Astrocyte (in vitro differentiated cells and primary cell): ENCODE data around the gene SGSM2. TPM values are rescaled to one million over a fixed set of nuclear protein-coding genes. Genes with fewer than 3 reads are reported as not detected.

Experiments used
- DNase-seq: peaks from one replicate; pipeline ENCODE4 v3.0.0-alpha.2; 2010; ENCODE audit warnings: low read depth
- FAIRE-seq: peaks from 2 replicates; lab custom pipeline; 2011; peaks lifted over from hg19 to GRCh38; lab: Jason Lieb, UNC
- H2AFZ ChIP-seq: 2 replicates; pipeline ENCODE4 v1.6.0; 2012; ENCODE audit warnings: low read depth, low read length, inconsistent platforms
- H3K27ac ChIP-seq: 2 replicates; pipeline ENCODE4 v1.5.1; 2011; ENCODE audit warnings: low read depth, low read length, inconsistent platforms
- H3K27me3 ChIP-seq: 2 replicates; pipeline ENCODE4 v1.6.0; 2011; ENCODE audit warnings: low read length, inconsistent platforms; ENCODE audit not compliant: insufficient read depth
- H3K36me3 ChIP-seq: 2 replicates; pipeline ENCODE4 v1.5.1; 2011; ENCODE audit warnings: low read length, inconsistent platforms; ENCODE audit not compliant: insufficient read depth
- H3K4me1 ChIP-seq: 2 replicates; pipeline ENCODE4 v1.5.1; 2011; ENCODE audit warnings: low read length, inconsistent platforms; ENCODE audit not compliant: insufficient read depth
- H3K4me2 ChIP-seq: 2 replicates; pipeline ENCODE4 v1.6.0; 2012; ENCODE audit warnings: low read length, inconsistent platforms
- H3K4me3 ChIP-seq: 2 replicates; pipeline ENCODE4 v1.5.1; 2011; ENCODE audit warnings: low read depth, mild to moderate bottlenecking, low read length, inconsistent platforms; ENCODE audit not compliant: insufficient read depth
- H3K79me2 ChIP-seq: 2 replicates; pipeline ENCODE4 v1.6.0; 2012; ENCODE audit warnings: mild to moderate bottlenecking, low read length, inconsistent platforms; ENCODE audit not compliant: insufficient read depth
- H3K9ac ChIP-seq: 2 replicates; pipeline ENCODE4 v1.6.0; 2012; ENCODE audit warnings: mild to moderate bottlenecking, low read length, inconsistent platforms
- H3K9me3 ChIP-seq: 2 replicates; pipeline ENCODE4 v1.5.1; 2012; ENCODE audit warnings: low read depth, mild to moderate bottlenecking, low read length, inconsistent platforms; ENCODE audit not compliant: insufficient read depth
- H4K20me1 ChIP-seq: 2 replicates; pipeline ENCODE4 v1.6.0; 2012; ENCODE audit warnings: low read length, inconsistent platforms; ENCODE audit not compliant: insufficient read depth
- H3K27ac Mint-ChIP-seq: one replicate; pipeline ENCODE4 v1.8.0; 2021; ENCODE audit warnings: mild to moderate bottlenecking, mixed read lengths; ENCODE audit not compliant: unreplicated experiment
- H3K27me3 Mint-ChIP-seq: one replicate; pipeline ENCODE4 v1.8.0; 2021; ENCODE audit warnings: low read depth, mixed read lengths; ENCODE audit not compliant: unreplicated experiment
- H3K36me3 Mint-ChIP-seq: one replicate; pipeline ENCODE4 v1.8.0; 2021; ENCODE audit warnings: low read depth, mixed read lengths; ENCODE audit not compliant: unreplicated experiment
- H3K4me1 Mint-ChIP-seq: one replicate; pipeline ENCODE4 v1.8.0; 2021; ENCODE audit warnings: low read depth, mixed read lengths; ENCODE audit not compliant: unreplicated experiment
- H3K4me3 Mint-ChIP-seq: one replicate; pipeline ENCODE4 v1.8.0; 2021; ENCODE audit warnings: mild to moderate bottlenecking, moderate library complexity, mixed read lengths; ENCODE audit not compliant: unreplicated experiment
- H3K9me3 Mint-ChIP-seq: one replicate; pipeline ENCODE4 v1.8.0; 2021; ENCODE audit warnings: mild to moderate bottlenecking, mixed read lengths; ENCODE audit not compliant: unreplicated experiment
- CTCF ChIP-seq: IDR thresholded peaks from 2 replicates; pipeline ENCODE4 v1.5.1; 2011; ENCODE audit warnings: low read depth, mild to moderate bottlenecking, inconsistent platforms, low read length, moderate library complexity; ENCODE audit not compliant: insufficient read depth
- EZH2 ChIP-seq: IDR thresholded peaks from 2 replicates; pipeline ENCODE4 v1.6.1; 2012; ENCODE audit warnings: mild to moderate bottlenecking, low read length, inconsistent platforms; ENCODE audit not compliant: insufficient read depth
- total RNA-seq: library from RNA; stranded (reverse); gene quantifications from 2 replicates; pipeline ENCODE4 v1.2.1, GENCODE V29; 2021

Gene SGSM2
- total RNA-seq, 1 donor from 2014 or later, result 62.1 TPM

- H3K4me1 ChIP-seq, result no peaks in the 10 kb centered on the region
- no peak for DNase-seq
- H3K4me3 ChIP-seq, result no peak overlapping the region
- H3K27me3 ChIP-seq, result no peaks in the 10 kb centered on the region
- no peak overlapping the region for H3K4me2 ChIP-seq
- no peak overlapping the region for H2AFZ ChIP-seq
- Mint-ChIP-seq H3K4me3 (no peak overlapping the region), H3K27ac (no peak overlapping the region), H3K4me1 (no peaks in the 10 kb centered on the region), H3K36me3 (peaks cover 9% of the 10 kb centered on the region), H3K27me3 (no peaks in the 10 kb centered on the region), H3K9me3 (no peaks in the 10 kb centered on the region)
- H3K27ac ChIP-seq, result no peak overlapping the region
- H3K9me3 ChIP-seq, result no peaks in the 10 kb centered on the region
- no peaks in the 10 kb centered on the region for H4K20me1 ChIP-seq
- no peak for TF ChIP-seq EZH2
- TF ChIP-seq CTCF, result no peak
- H3K9ac ChIP-seq, result no peak overlapping the region
- FAIRE-seq, result no peak
- H3K36me3 ChIP-seq, result peaks cover 4% of the 10 kb centered on the region
- H3K79me2 ChIP-seq, result no peaks in the 10 kb centered on the region
Observed at GRCh38 chr17:2317796-2318195, 19.5 kb upstream of the SGSM2 start.

GRCh38 chr17:2319051-2319450 lies 18.2 kb upstream of the SGSM2 start:
- no peak for TF ChIP-seq EZH2
- TF ChIP-seq CTCF, result no peak
- no peaks in the 10 kb centered on the region for H3K79me2 ChIP-seq
- H3K4me3 ChIP-seq, result no peak overlapping the region
- peaks cover 17% of the 10 kb centered on the region for H3K36me3 Mint-ChIP-seq
- H3K4me1 Mint-ChIP-seq, result no peaks in the 10 kb centered on the region
- peaks cover 16% of the 10 kb centered on the region for H3K36me3 ChIP-seq
- H3K27me3 ChIP-seq, result no peaks in the 10 kb centered on the region
- H3K9ac ChIP-seq, result no peak overlapping the region
- H3K4me1 ChIP-seq, result no peaks in the 10 kb centered on the region
- H4K20me1 ChIP-seq, result no peaks in the 10 kb centered on the region
- H3K9me3 Mint-ChIP-seq, result no peaks in the 10 kb centered on the region
- no peak overlapping the region for H3K27ac Mint-ChIP-seq
- DNase-seq, result no peak
- no peak overlapping the region for H2AFZ ChIP-seq
- H3K9me3 ChIP-seq, result no peaks in the 10 kb centered on the region
- no peak overlapping the region for H3K4me2 ChIP-seq
- H3K27me3 Mint-ChIP-seq, result no peaks in the 10 kb centered on the region
- H3K27ac ChIP-seq, result no peak overlapping the region
- no peak overlapping the region for H3K4me3 Mint-ChIP-seq
- no peak for FAIRE-seq

GRCh38 chr17:2321399-2321798 lies 15.9 kb upstream of the SGSM2 start:
- Mint-ChIP-seq H3K27ac (no peak overlapping the region), H3K36me3 (peaks cover 23% of the 10 kb centered on the region), H3K9me3 (no peaks in the 10 kb centered on the region), H3K4me1 (peaks cover 6% of the 10 kb centered on the region), H3K4me3 (no peak overlapping the region), H3K27me3 (no peaks in the 10 kb centered on the region)
- Histone ChIP-seq H3K4me3 (no peak overlapping the region), H3K9ac (no peak overlapping the region), H3K9me3 (no peaks in the 10 kb centered on the region), H3K79me2 (peaks cover 3% of the 10 kb centered on the region), H3K36me3 (peaks cover 36% of the 10 kb centered on the region), H2AFZ (no peak overlapping the region), H4K20me1 (no peaks in the 10 kb centered on the region), H3K4me1 (no peaks in the 10 kb centered on the region), H3K27ac (no peak overlapping the region), H3K4me2 (no peak overlapping the region), H3K27me3 (no peaks in the 10 kb centered on the region)
- no peak for DNase-seq
- FAIRE-seq, result no peak
- TF ChIP-seq CTCF (no peak), EZH2 (no peak)
